Measurements from ENCODE around the gene TMEM235. TPM values are rescaled to one million over a fixed set of nuclear protein-coding genes. Genes with fewer than 3 reads are reported as not detected.
A peak's percentile ranks its signal among the peaks of the same experiment; 100 is the strongest.

The TMEM235 gene
- total and polyA plus RNA-seq, 9 of the 15 experiments (the other 6 are each of a cell fraction or from before 2014, with no cell fraction given) = not detected

GRCh38 chr17:78249818-78250806, 18.7 kb downstream of the TMEM235 start:
- H3K4me1 ChIP-seq (replicated peaks in 1 of 2; ENCODE audit: control insufficient read depth in 2 of 2, insufficient read depth in 2 of 2, low read length in 2 of 2) = peaks cover 22 to 70% of the 10 kb centered on the region in 2 experiments
- ATAC-seq = no peak
- DNase-seq (ENCODE audit: extremely low read depth in 1 of 4, low spot score in 3 of 4) = no peak
- H3K9me1 ChIP-seq (ENCODE audit: control insufficient read depth, insufficient read depth, low read length) = no peaks in the 10 kb centered on the region
- in situ Hi-C loops (cut with MboI) = no loop called here
- ChIA-PET POLR2A (interaction anchor here (0.6 to 1.5 kb wide), 8 partner anchors 9 to 227 kb away, joined by 3 to 9 read pairs (median 3); partner anchors contain the start of gene BIRC5), CTCF (ENCODE audit: low intra/inter-chr PET ratio) (interaction anchor here (0.6 to 3.2 kb wide), 7 partner anchors 111 to 231 kb away, joined by 3 to 37 read pairs (median 6); no protein-coding TSS in a partner anchor)
- peak in 1 of 2 experiments; percentile 81; a peak in 1 of 4 replicates for TF ChIP-seq MLX (CRISPR knock-in tag; conservative IDR thresholded peaks at IDR 0.05)
- no peak for TF ChIP-seq TCFL5 (CRISPR knock-in tag; conservative IDR thresholded peaks at IDR 0.05)
- H3K4me2 ChIP-seq (ENCODE audit: insufficient read depth, low read length) = no peak overlapping the region
- no peak overlapping the region for H2AFZ ChIP-seq (ENCODE audit: low read depth, low read length)
- H3K27ac ChIP-seq (ENCODE audit: extremely low read depth, low read depth, low read length) = no peak overlapping the region
- no peaks in the 10 kb centered on the region for H4K20me1 ChIP-seq (replicated peaks; ENCODE audit: control insufficient read depth, insufficient read depth, low read length)
- 58% methylated on average over 19 of the region's 20 CpGs for WGBS (ENCODE audit: insufficient coverage, low coverage, missing lambda C conversion rate)
- no peaks in the 10 kb centered on the region for H3K36me3 ChIP-seq (ENCODE audit: control insufficient read depth, insufficient read depth, low read length)
- no peak for FAIRE-seq
- no peaks in the 10 kb centered on the region for H3K27me3 ChIP-seq (ENCODE audit: control insufficient read depth in 2 of 2, insufficient read depth in 2 of 2, low read length in 2 of 2)
- H3K9ac ChIP-seq (ENCODE audit: insufficient read depth in 1 of 2, low read depth in 2 of 2, low read length in 2 of 2) = peak overlapping the region in 1 of 2 experiments; percentile 81; a peak in 2 of 4 replicates
- no peaks in the 10 kb centered on the region for H3K9me3 ChIP-seq (replicated peaks; ENCODE audit: control insufficient read depth, insufficient read depth, low read depth, low read length)
- no peak overlapping the region for H3K4me3 ChIP-seq
- intact Hi-C loops (cut with micrococcal nuclease) = no loop called here
- peaks cover 11% of the 10 kb centered on the region for H3K79me2 ChIP-seq (ENCODE audit: control insufficient read depth, insufficient read depth, low read length)
- no TSS peak for BruUV-seq (replicated peaks)
